HEK293 (cell line): ENCODE results near the gene DOK5.

ENCODE experiments used
- CTCF ChIA-PET: fragments of 350-600 bp; formaldehyde crosslinking; extraction: SDS; loops from one replicate; lab custom pipeline; 2021; ENCODE audit warnings: antibody characterized with exemption; lab: Yijun Ruan, JAX
- POLR2A ChIA-PET: fragments of 300-600 bp; formaldehyde crosslinking; extraction: SDS; loops from one replicate; lab custom pipeline; 2020; ENCODE audit warnings: antibody characterized with exemption, inconsistent platforms; lab: Yijun Ruan, JAX
- H3K27ac ChIP-seq: fragments of 200-500 bp; sonication (Bioruptor generic); 2 replicates; pipeline ENCODE4 v1.5.1; 2014; ENCODE audit warnings: low read depth, low read length, control low read depth, inconsistent platforms; ENCODE audit errors: extremely low read depth
- H3K36me3 ChIP-seq, 2 experiments: fragments of 200-500 bp in 1 of 2; sonication (Bioruptor generic) in 1 of 2; 1 replicate in 1 of 2; 2 replicates in 1 of 2; pipeline ENCODE4 v1.5.1; 2014 to 2017; ENCODE audit warnings: inconsistent platforms in 2 of 2, low read length in 2 of 2; ENCODE audit not compliant: control insufficient read depth in 2 of 2, insufficient read depth in 1 of 2
- H3K4me1 ChIP-seq: fragments of 200-500 bp; sonication (Bioruptor generic); 2 replicates; pipeline ENCODE4 v1.5.1; 2014; ENCODE audit warnings: mild to moderate bottlenecking, low read length, inconsistent platforms; ENCODE audit not compliant: control insufficient read depth, insufficient read depth
- H3K4me3 ChIP-seq: 2 replicates; pipeline ENCODE4 v1.5.1; 2011; ENCODE audit warnings: low read depth, mild to moderate bottlenecking, control low read depth, low read length, moderate library complexity
- H3K9me3 ChIP-seq: fragments of 200-500 bp; sonication (Bioruptor generic); 2 replicates; pipeline ENCODE4 v1.5.1; 2014; ENCODE audit warnings: low read depth, low read length, inconsistent platforms; ENCODE audit not compliant: control insufficient read depth, insufficient read depth
- GLI2 ChIP-seq: fragments of 450-650 bp; formaldehyde crosslinking; IDR thresholded peaks from 2 replicates; pipeline ENCODE4; 2017; ENCODE audit warnings: missing biosample characterization, missing genetic modification characterization, low read depth, borderline replicate concordance
- RBAK ChIP-seq: fragments of 450-650 bp; formaldehyde crosslinking; IDR thresholded peaks from 2 replicates; pipeline ENCODE4 v1.5.1; 2016; ENCODE audit warnings: missing biosample characterization, missing genetic modification characterization
- SALL2 ChIP-seq: fragments of 450-650 bp; formaldehyde crosslinking; IDR thresholded peaks from 2 replicates; pipeline ENCODE4 v1.5.0; 2017; ENCODE audit warnings: missing biosample characterization, mild to moderate bottlenecking, missing genetic modification characterization, borderline replicate concordance
- YY2 ChIP-seq: fragments of 450-650 bp; formaldehyde crosslinking; IDR thresholded peaks from 2 replicates; pipeline ENCODE4 v1.5.1; 2016; ENCODE audit warnings: missing biosample characterization, missing genetic modification characterization
- ZBTB1 ChIP-seq: fragments of 450-650 bp; formaldehyde crosslinking; IDR thresholded peaks from 2 replicates; pipeline ENCODE4 v1.5.1; 2016; ENCODE audit warnings: missing biosample characterization, missing genetic modification characterization
- ZBTB20 ChIP-seq: fragments of 450-650 bp; formaldehyde crosslinking; IDR thresholded peaks from 2 replicates; pipeline ENCODE4 v1.5.1; 2016; ENCODE audit warnings: missing biosample characterization, missing genetic modification characterization
- ZBTB7A ChIP-seq: fragments of 450-650 bp; formaldehyde crosslinking; IDR thresholded peaks from 2 replicates; pipeline ENCODE4 v1.5.1; 2016; ENCODE audit warnings: low read depth, missing biosample characterization, missing genetic modification characterization
- ZIC2 ChIP-seq: fragments of 450-650 bp; formaldehyde crosslinking; IDR thresholded peaks from 2 replicates; pipeline ENCODE4 v1.5.1; 2016; ENCODE audit warnings: missing biosample characterization, missing genetic modification characterization
- ZNF169 ChIP-seq: fragments of 450-650 bp; formaldehyde crosslinking; IDR thresholded peaks from 2 replicates; pipeline ENCODE4 v1.5.1; 2016; ENCODE audit warnings: missing biosample characterization, missing genetic modification characterization
- ZNF23 ChIP-seq: fragments of 450-650 bp; formaldehyde crosslinking; IDR thresholded peaks from 2 replicates; pipeline ENCODE4 v1.5.1; 2016; ENCODE audit warnings: missing biosample characterization, missing genetic modification characterization, borderline replicate concordance
- ZNF248 ChIP-seq: fragments of 450-650 bp; formaldehyde crosslinking; IDR thresholded peaks from 2 replicates; pipeline ENCODE4 v1.5.1; 2017; ENCODE audit warnings: missing biosample characterization, missing genetic modification characterization
- ZNF354C ChIP-seq: fragments of 450-650 bp; formaldehyde crosslinking; IDR thresholded peaks from 2 replicates; pipeline ENCODE4 v1.5.1; 2016; ENCODE audit warnings: missing biosample characterization, missing genetic modification characterization, low read depth, borderline replicate concordance
- ZNF37A ChIP-seq: fragments of 450-650 bp; IDR thresholded peaks from 2 replicates; pipeline ENCODE4 v1.5.1; 2018; ENCODE audit warnings: missing biosample characterization, missing genetic modification characterization
- ZNF391 ChIP-seq: fragments of 450-650 bp; formaldehyde crosslinking; IDR thresholded peaks from 2 replicates; pipeline ENCODE4 v1.5.1; 2016; ENCODE audit warnings: low read depth, missing biosample characterization, missing genetic modification characterization, borderline replicate concordance
- ZNF394 ChIP-seq: fragments of 450-650 bp; formaldehyde crosslinking; IDR thresholded peaks from 2 replicates; pipeline ENCODE4 v1.5.1; 2016; ENCODE audit warnings: missing biosample characterization, missing genetic modification characterization, mild to moderate bottlenecking, moderate library complexity, borderline replicate concordance
- ZNF416 ChIP-seq: fragments of 450-650 bp; formaldehyde crosslinking; IDR thresholded peaks from 2 replicates; pipeline ENCODE4 v1.5.1; 2016; ENCODE audit warnings: missing biosample characterization, missing genetic modification characterization
- ZNF624 ChIP-seq: fragments of 450-650 bp; formaldehyde crosslinking; IDR thresholded peaks from 2 replicates; pipeline ENCODE4 v1.5.1; 2017; ENCODE audit warnings: missing biosample characterization, missing genetic modification characterization
- ZNF626 ChIP-seq: fragments of 450-650 bp; sonication (Bioruptor Pico); formaldehyde crosslinking; IDR thresholded peaks from 2 replicates; pipeline ENCODE4 v1.5.1; 2018; ENCODE audit warnings: missing biosample characterization, missing genetic modification characterization, inconsistent platforms
- ZNF768 ChIP-seq: fragments of 450-650 bp; formaldehyde crosslinking; IDR thresholded peaks from 2 replicates; pipeline ENCODE4 v1.5.1; 2018; ENCODE audit warnings: missing biosample characterization, mild to moderate bottlenecking, missing genetic modification characterization
- ZNF830 ChIP-seq: fragments of 450-650 bp; IDR thresholded peaks from 2 replicates; pipeline ENCODE4 v1.5.0; 2018; ENCODE audit warnings: missing biosample characterization, missing genetic modification characterization, low read depth, mild to moderate bottlenecking, moderate library complexity
- ZSCAN4 ChIP-seq: fragments of 450-650 bp; formaldehyde crosslinking; IDR thresholded peaks from 2 replicates; pipeline ENCODE4 v1.5.1; 2017; ENCODE audit warnings: missing biosample characterization, missing genetic modification characterization
- TF ChIP-seq, protein P1 (sequence below): fragments of 450-650 bp; formaldehyde crosslinking; IDR thresholded peaks from 2 replicates; pipeline ENCODE4 v1.5.1; 2016; ENCODE audit warnings: missing biosample characterization, missing genetic modification characterization
- TF ChIP-seq, protein P2 (sequence below): fragments of 450-650 bp; formaldehyde crosslinking; IDR thresholded peaks from 2 replicates; pipeline ENCODE4 v1.5.1; 2017; ENCODE audit warnings: missing biosample characterization, missing genetic modification characterization
- TF ChIP-seq, protein P3 (sequence below): fragments of 450-650 bp; formaldehyde crosslinking; IDR thresholded peaks from 2 replicates; pipeline ENCODE4 v1.5.1; 2016; ENCODE audit warnings: missing biosample characterization, missing genetic modification characterization

DOK5 gene

GRCh38 chr20:54619181-54619580 lies 143.8 kb downstream of the DOK5 start:
- ChIA-PET CTCF (no interaction called here), POLR2A (no interaction called here)
- no peaks in the 10 kb centered on the region for H3K4me1 ChIP-seq
- H3K9me3 ChIP-seq = no peaks in the 10 kb centered on the region
- H3K36me3 ChIP-seq = no peaks in the 10 kb centered on the region
- no peak for TF ChIP-seq ZIC2 (tag by site-specific recombination)
- no peak for TF ChIP-seq ZNF624 (tag by site-specific recombination)
- TF ChIP-seq ZNF768 (tag by site-specific recombination) = no peak
- no peak for TF ChIP-seq ZNF626 (tag by site-specific recombination)
- no peak for TF ChIP-seq ZNF248 (tag by site-specific recombination)
- TF ChIP-seq ZNF23 (tag by site-specific recombination) = no peak
- H3K4me3 ChIP-seq = no peak overlapping the region
- no peak overlapping the region for H3K27ac ChIP-seq

DNA sequence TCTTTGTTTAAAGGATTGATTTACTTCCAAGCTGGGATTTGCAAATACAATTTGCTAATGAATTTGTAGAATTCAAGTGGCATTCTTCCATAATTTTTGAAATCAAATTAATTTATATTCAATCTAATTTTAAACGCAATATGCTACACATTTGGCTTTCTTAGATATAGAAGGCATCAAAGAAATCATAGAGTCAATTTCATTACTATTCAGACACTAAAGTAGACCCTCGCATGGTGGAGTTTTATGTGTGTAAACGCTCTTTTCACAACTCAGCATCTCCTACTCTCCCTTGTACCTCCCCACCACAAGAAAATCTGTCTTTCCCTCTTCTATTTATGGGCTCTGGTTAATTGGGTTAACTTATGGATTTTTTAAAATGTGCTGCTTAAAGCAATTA lies 144.3 kb downstream of the DOK5 start:
- ChIA-PET CTCF (no interaction called here), POLR2A (no interaction called here)
- Histone ChIP-seq H3K4me3 (no peak overlapping the region), H3K27ac (no peak overlapping the region), H3K9me3 (no peaks in the 10 kb centered on the region), H3K36me3 (no peaks in the 10 kb centered on the region), H3K4me1 (no peaks in the 10 kb centered on the region)
- TF ChIP-seq ZNF37A (no peak), RBAK (tag by site-specific recombination) (no peak), GLI2 (tag by site-specific recombination) (no peak), ZNF391 (tag by site-specific recombination) (no peak), ZNF394 (tag by site-specific recombination) (no peak), ZBTB1 (tag by site-specific recombination) (no peak), YY2 (tag by site-specific recombination) (no peak), ZBTB20 (tag by site-specific recombination) (no peak), ZNF416 (tag by site-specific recombination) (no peak), SALL2 (tag by site-specific recombination) (no peak), ZNF169 (tag by site-specific recombination) (no peak), ZBTB7A (tag by site-specific recombination) (no peak)
- TF ChIP-seq, protein P1, sequence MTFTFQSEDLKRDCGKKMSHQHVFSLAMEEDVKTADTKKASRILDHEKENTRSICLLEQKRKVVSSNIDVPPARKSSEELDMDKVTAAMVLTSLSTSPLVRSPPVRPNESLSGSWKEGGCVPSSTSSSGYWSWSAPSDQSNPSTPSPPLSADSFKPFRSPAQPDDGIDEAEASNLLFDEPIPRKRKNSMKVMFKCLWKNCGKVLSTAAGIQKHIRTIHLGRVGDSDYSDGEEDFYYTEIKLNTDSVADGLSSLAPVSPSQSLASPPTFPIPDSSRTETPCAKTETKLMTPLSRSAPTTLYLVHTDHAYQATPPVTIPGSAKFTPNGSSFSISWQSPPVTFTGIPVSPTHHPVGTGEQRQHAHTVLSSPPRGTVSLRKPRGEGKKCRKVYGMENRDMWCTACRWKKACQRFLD = no peak
- TF ChIP-seq, protein P2, sequence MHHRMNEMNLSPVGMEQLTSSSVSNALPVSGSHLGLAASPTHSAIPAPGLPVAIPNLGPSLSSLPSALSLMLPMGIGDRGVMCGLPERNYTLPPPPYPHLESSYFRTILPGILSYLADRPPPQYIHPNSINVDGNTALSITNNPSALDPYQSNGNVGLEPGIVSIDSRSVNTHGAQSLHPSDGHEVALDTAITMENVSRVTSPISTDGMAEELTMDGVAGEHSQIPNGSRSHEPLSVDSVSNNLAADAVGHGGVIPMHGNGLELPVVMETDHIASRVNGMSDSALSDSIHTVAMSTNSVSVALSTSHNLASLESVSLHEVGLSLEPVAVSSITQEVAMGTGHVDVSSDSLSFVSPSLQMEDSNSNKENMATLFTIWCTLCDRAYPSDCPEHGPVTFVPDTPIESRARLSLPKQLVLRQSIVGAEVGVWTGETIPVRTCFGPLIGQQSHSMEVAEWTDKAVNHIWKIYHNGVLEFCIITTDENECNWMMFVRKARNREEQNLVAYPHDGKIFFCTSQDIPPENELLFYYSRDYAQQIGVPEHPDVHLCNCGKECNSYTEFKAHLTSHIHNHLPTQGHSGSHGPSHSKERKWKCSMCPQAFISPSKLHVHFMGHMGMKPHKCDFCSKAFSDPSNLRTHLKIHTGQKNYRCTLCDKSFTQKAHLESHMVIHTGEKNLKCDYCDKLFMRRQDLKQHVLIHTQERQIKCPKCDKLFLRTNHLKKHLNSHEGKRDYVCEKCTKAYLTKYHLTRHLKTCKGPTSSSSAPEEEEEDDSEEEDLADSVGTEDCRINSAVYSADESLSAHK (tag by site-specific recombination) = no peak

DNA sequence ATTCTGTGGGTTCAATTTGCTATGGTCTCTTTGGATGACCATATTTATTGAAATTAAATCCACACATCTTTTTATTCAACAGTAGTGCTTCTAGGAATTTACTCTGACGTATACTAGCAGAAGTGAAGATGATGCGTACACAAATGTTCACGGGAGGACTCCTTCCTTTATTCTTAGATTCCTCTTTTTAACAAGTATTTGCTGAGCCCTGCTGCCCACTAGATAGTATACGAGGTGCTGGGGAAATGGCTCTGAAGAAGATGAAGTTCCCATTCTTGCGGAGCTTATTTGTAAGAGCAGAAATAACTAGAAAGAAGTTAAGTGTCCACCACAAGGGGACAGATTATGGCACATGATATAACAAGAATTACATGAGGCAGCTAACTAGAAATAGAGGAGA lies 145.2 kb downstream of the DOK5 start:
- POLR2A ChIA-PET = no interaction called here
- TF ChIP-seq ZNF830 (no peak), GLI2 (tag by site-specific recombination) (no peak), ZNF354C (no peak), ZSCAN4 (tag by site-specific recombination) (no peak)
- TF ChIP-seq, protein P3, sequence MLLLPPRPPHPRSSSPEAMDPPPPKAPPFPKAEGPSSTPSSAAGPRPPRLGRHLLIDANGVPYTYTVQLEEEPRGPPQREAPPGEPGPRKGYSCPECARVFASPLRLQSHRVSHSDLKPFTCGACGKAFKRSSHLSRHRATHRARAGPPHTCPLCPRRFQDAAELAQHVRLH = no peak
- CTCF ChIA-PET = no interaction called here
- H3K36me3 ChIP-seq = no peaks in the 10 kb centered on the region
- no peak overlapping the region for H3K4me3 ChIP-seq
- no peaks in the 10 kb centered on the region for H3K4me1 ChIP-seq
- H3K27ac ChIP-seq = no peak overlapping the region
- no peaks in the 10 kb centered on the region for H3K9me3 ChIP-seq
